Measurements from ENCODE around the gene METAP1.
A peak's percentile ranks its signal among the peaks of the same experiment; 100 is the strongest.
"Not testable (repeated sequence)": the region's sequence is repeated elsewhere in the genome, so short reads cannot be mapped to it uniquely, and the experiment has no call there.

METAP1 gene

DNA sequence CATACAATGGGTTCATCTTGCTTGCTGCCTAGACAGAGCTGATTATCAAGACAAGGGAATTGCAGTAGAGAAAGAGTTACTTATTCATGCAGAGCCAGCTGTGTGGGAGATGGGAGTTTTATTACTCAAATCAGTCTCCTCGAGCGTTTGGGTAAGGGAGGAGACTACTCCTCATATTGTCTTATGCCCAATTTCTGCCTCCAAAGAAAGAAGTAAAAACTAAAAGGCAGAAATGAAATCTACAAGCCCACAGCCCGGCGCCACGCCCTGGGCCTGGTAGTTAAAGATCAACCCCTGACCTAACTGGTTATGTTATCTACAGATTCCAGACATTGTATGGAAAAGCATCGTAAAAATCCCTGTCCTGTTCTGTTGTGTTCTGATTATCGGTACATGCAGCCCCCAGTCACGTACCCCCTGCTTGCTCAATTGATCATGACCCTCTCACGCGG lies 28.3 kb downstream of the METAP1 start:
- not testable (repeated sequence) for H3K9me3 ChIP-seq (ENCODE audit: control insufficient read depth in 2 of 2, low read length in 2 of 2); H3K9ac ChIP-seq (ENCODE audit: low read depth in 1 of 2, low read length in 2 of 2); H3K27me3 ChIP-seq (ENCODE audit: control insufficient read depth in 2 of 2, insufficient read depth in 2 of 2, low read length in 2 of 2); H3K36me3 ChIP-seq (ENCODE audit: control insufficient read depth in 2 of 2, insufficient read depth in 2 of 2, low read length in 2 of 2)
- Histone ChIP-seq H3K4me3 (ENCODE audit: low read length in 2 of 2) (peak overlapping the region; percentile 29 to 54), H3K27ac (ENCODE audit: low read depth in 2 of 2, low read length in 2 of 2) (peak overlapping the region; percentile 19 to 52), H3K4me1 (ENCODE audit: control insufficient read depth in 2 of 2, insufficient read depth in 2 of 2, low read length in 2 of 2) (peaks cover 8 to 24% of the 10 kb centered on the region in 2 donors)

DNA sequence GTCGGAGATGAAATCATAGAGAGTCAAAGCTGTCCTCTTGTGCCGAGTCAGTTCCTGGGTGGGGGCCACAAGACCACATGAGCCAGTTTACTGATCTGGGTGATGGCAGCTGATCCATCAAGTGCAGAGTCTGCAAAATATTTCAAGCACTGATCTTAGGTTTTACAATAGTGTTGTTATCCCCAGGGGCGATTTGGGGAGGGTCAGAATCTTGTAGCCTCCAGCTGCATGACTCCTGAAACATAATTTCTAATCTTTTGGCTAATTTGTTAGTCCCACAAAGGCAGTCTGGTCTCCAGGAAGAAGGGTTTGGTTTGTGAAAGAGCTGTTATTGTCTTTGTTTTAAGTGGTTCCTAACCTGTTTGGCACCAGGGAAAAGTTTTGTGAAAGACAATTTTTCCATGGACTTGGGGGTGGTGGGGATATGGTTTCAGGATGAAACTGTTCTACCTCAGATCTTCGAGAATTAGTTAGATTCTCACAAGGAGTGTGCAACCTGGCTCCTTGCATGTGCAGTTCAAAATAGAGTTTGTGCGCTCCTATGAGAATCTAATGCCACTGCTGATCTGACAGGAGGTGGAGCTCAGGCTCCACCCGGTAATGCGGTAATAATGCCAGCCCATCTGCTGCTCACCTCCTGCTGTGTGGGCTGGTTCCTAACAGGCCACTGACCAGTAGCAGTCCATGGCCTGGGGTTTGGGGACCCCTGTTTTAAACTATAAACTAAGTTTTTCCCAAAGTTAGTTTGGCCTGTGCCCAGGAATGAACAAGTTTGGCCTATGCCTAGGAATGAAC lies 29.2 kb downstream of the METAP1 start:
- peak overlapping the region in 1 of 2 donors; percentile 18 for H3K27ac ChIP-seq (ENCODE audit: low read depth in 2 of 2, low read length in 2 of 2)
- H3K4me1 ChIP-seq (ENCODE audit: control insufficient read depth in 2 of 2, insufficient read depth in 2 of 2, low read length in 2 of 2), result peaks cover 8 to 24% of the 10 kb centered on the region in 2 donors
- peaks cover 4% of the 10 kb centered on the region in 2 donors for H3K9me3 ChIP-seq (ENCODE audit: control insufficient read depth in 2 of 2, low read length in 2 of 2)
- peak overlapping the region in 1 of 2 donors; percentile 26 for H3K9ac ChIP-seq (ENCODE audit: low read depth in 1 of 2, low read length in 2 of 2)
- H3K27me3 ChIP-seq (ENCODE audit: control insufficient read depth in 2 of 2, insufficient read depth in 2 of 2, low read length in 2 of 2), result no peaks in the 10 kb centered on the region
- no peaks in the 10 kb centered on the region for H3K36me3 ChIP-seq (ENCODE audit: control insufficient read depth in 2 of 2, insufficient read depth in 2 of 2, low read length in 2 of 2)
- H3K4me3 ChIP-seq (ENCODE audit: low read length in 2 of 2), result peak overlapping the region; percentile 29 to 54

DNA sequence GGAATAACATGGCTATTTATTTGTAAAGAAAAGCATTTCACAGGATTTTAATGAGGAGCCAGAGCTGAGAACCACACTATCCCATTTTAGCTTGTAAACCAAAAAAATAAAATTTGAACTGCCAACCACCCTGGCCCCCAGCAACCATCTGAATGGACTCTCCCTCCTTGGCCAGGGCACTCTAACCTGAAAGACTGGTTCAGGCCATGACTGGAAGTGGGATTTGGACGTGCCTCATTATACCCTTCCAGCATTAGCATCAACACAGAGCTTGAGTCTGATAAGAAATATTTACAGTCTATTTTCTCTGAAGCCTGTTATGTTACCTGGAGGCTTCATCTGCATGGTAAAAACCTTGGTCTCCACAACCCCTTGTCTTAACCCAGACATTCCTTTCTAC lies 30.0 kb downstream of the METAP1 start:
- Histone ChIP-seq H3K27ac (ENCODE audit: low read depth in 2 of 2, low read length in 2 of 2) (no peak overlapping the region), H3K4me3 (ENCODE audit: low read length in 2 of 2) (no peak overlapping the region), H3K9ac (ENCODE audit: low read depth in 1 of 2, low read length in 2 of 2) (no peak overlapping the region), H3K4me1 (ENCODE audit: control insufficient read depth in 2 of 2, insufficient read depth in 2 of 2, low read length in 2 of 2) (peaks cover 8 to 24% of the 10 kb centered on the region in 2 donors), H3K36me3 (ENCODE audit: control insufficient read depth in 2 of 2, insufficient read depth in 2 of 2, low read length in 2 of 2) (peaks cover 0 to 4% of the 10 kb centered on the region in 2 donors), H3K9me3 (ENCODE audit: control insufficient read depth in 2 of 2, low read length in 2 of 2) (peaks cover 4% of the 10 kb centered on the region in 2 donors), H3K27me3 (ENCODE audit: control insufficient read depth in 2 of 2, insufficient read depth in 2 of 2, low read length in 2 of 2) (no peaks in the 10 kb centered on the region)

DNA sequence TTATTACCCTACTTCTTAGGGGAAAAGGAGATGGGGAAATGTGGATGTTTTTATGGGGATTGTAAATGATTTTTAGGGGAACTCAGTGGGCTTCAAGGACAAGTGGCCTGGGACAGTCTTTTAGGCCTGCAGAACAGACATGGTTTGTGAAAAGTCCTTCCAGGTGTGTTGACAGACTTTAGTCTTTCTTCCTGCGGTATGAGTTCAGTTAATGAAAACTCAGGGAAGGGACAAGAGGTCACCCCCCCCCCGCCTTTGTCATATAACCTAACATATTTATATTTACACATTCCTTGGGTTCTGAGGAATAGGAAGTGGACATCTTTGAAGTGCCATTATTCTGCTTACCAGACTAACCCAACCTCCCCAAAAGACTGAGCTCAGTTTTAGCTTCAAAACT lies 31.8 kb downstream of the METAP1 start:
- Histone ChIP-seq H3K9me3 (ENCODE audit: control insufficient read depth in 2 of 2, low read length in 2 of 2) (no peaks in the 10 kb centered on the region), H3K27me3 (ENCODE audit: control insufficient read depth in 2 of 2, insufficient read depth in 2 of 2, low read length in 2 of 2) (no peaks in the 10 kb centered on the region), H3K27ac (ENCODE audit: low read depth in 2 of 2, low read length in 2 of 2) (no peak overlapping the region), H3K4me3 (ENCODE audit: low read length in 2 of 2) (no peak overlapping the region), H3K36me3 (ENCODE audit: control insufficient read depth in 2 of 2, insufficient read depth in 2 of 2, low read length in 2 of 2) (peaks cover 3 to 4% of the 10 kb centered on the region in 2 donors), H3K4me1 (ENCODE audit: control insufficient read depth in 2 of 2, insufficient read depth in 2 of 2, low read length in 2 of 2) (peaks cover 8 to 24% of the 10 kb centered on the region in 2 donors), H3K9ac (ENCODE audit: low read depth in 1 of 2, low read length in 2 of 2) (no peak overlapping the region)

DNA sequence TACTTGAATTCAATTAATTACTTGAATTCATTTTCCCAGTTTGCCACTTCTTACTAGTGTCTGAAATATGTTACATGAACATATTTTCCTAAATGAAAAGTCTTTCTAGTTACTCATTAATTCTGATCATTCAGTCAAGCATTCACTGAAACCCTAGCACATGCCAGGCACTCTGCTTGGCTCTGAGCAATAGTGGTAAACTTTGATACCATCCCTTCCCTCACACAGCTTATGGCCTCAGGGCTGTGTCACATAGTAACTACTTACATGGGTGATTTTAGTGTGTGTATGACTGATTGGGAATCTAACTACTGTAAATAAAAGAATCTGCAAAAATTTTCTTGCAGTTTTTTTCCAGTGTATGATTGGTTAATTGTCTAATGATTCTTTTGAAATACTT lies 32.7 kb downstream of the METAP1 start:
- Histone ChIP-seq H3K4me1 (ENCODE audit: control insufficient read depth in 2 of 2, insufficient read depth in 2 of 2, low read length in 2 of 2) (peaks cover 3 to 24% of the 10 kb centered on the region in 2 donors), H3K4me3 (ENCODE audit: low read length in 2 of 2) (no peak overlapping the region)

DNA sequence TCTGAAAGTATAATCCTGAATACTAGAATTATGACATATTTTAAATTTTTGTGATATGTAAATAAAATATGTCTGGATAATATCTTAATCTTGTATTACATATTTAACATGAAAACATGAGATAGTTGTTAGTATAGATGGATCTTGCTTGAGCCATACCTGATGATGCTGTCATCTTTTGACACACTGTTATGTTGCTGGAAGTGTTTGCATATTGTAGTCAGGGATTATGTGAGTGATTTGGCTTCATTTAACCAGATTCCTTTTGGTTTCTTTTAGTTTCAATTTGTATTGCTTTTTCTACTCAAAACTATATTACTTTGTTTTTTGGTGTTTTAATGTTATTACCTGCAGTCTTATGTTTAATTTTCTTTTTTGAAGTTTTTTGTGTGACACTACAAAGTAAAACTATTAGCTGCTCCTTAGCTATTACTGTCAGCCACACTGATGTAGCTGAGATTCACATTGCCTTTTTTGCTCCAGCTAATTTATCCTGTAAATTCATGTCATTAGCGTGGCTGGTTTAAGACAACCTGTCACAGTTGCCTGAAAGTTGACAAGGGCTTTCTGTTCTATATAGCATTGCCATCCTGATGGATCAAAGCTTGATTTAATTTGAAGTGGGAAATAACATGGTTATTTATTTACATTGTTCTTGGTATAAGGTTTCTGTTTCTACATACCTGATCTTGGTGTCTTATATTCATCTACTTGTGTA lies 33.7 kb downstream of the METAP1 start:
- no peak overlapping the region for H3K9ac ChIP-seq (ENCODE audit: low read depth in 1 of 2, low read length in 2 of 2)
- no peak overlapping the region for H3K4me3 ChIP-seq (ENCODE audit: low read length in 2 of 2)
- peaks cover 3 to 20% of the 10 kb centered on the region in 2 donors for H3K4me1 ChIP-seq (ENCODE audit: control insufficient read depth in 2 of 2, insufficient read depth in 2 of 2, low read length in 2 of 2)
- H3K27me3 ChIP-seq (ENCODE audit: control insufficient read depth in 2 of 2, insufficient read depth in 2 of 2, low read length in 2 of 2), result no peaks in the 10 kb centered on the region
- H3K9me3 ChIP-seq (ENCODE audit: control insufficient read depth in 2 of 2, low read length in 2 of 2), result no peaks in the 10 kb centered on the region
- H3K27ac ChIP-seq (ENCODE audit: low read depth in 2 of 2, low read length in 2 of 2), result no peak overlapping the region
- H3K36me3 ChIP-seq (ENCODE audit: control insufficient read depth in 2 of 2, insufficient read depth in 2 of 2, low read length in 2 of 2), result peaks cover 3 to 4% of the 10 kb centered on the region in 2 donors

More for the DNA sequence above, 32.7 kb downstream of the METAP1 start:
- H3K27ac ChIP-seq (ENCODE audit: low read depth in 2 of 2, low read length in 2 of 2), result no peak overlapping the region
- H3K36me3 ChIP-seq (ENCODE audit: control insufficient read depth in 2 of 2, insufficient read depth in 2 of 2, low read length in 2 of 2), result peaks cover 3 to 4% of the 10 kb centered on the region in 2 donors
- no peaks in the 10 kb centered on the region for H3K27me3 ChIP-seq (ENCODE audit: control insufficient read depth in 2 of 2, insufficient read depth in 2 of 2, low read length in 2 of 2)
- H3K9ac ChIP-seq (ENCODE audit: low read depth in 1 of 2, low read length in 2 of 2), result no peak overlapping the region
- H3K9me3 ChIP-seq (ENCODE audit: control insufficient read depth in 2 of 2, low read length in 2 of 2), result no peaks in the 10 kb centered on the region

DNA sequence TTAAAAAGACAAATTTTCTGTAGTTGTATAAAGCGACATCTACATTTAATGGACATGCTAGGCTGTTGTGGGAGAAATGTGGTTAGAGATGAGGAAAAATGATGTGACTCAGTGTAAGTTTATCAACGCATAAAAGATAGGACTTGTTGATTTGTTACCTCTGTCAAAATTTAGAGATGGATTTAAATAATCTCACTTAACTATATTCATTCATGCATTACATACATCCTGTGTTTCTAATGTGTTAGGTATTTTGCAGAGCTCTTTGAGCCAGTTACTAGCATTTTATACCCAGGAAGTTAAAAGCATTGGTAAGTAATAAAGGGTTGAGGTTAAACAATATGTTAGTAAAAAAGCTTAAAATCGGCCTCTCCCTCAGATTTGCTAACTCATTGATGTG lies 34.3 kb downstream of the METAP1 start:
- peaks cover 3 to 13% of the 10 kb centered on the region in 2 donors for H3K4me1 ChIP-seq (ENCODE audit: control insufficient read depth in 2 of 2, insufficient read depth in 2 of 2, low read length in 2 of 2)
- no peak overlapping the region for H3K9ac ChIP-seq (ENCODE audit: low read depth in 1 of 2, low read length in 2 of 2)
- H3K9me3 ChIP-seq (ENCODE audit: control insufficient read depth in 2 of 2, low read length in 2 of 2), result no peaks in the 10 kb centered on the region
- no peaks in the 10 kb centered on the region for H3K27me3 ChIP-seq (ENCODE audit: control insufficient read depth in 2 of 2, insufficient read depth in 2 of 2, low read length in 2 of 2)
- no peak overlapping the region for H3K4me3 ChIP-seq (ENCODE audit: low read length in 2 of 2)
- H3K36me3 ChIP-seq (ENCODE audit: control insufficient read depth in 2 of 2, insufficient read depth in 2 of 2, low read length in 2 of 2), result peaks cover 3 to 4% of the 10 kb centered on the region in 2 donors
- no peak overlapping the region for H3K27ac ChIP-seq (ENCODE audit: low read depth in 2 of 2, low read length in 2 of 2)

DNA sequence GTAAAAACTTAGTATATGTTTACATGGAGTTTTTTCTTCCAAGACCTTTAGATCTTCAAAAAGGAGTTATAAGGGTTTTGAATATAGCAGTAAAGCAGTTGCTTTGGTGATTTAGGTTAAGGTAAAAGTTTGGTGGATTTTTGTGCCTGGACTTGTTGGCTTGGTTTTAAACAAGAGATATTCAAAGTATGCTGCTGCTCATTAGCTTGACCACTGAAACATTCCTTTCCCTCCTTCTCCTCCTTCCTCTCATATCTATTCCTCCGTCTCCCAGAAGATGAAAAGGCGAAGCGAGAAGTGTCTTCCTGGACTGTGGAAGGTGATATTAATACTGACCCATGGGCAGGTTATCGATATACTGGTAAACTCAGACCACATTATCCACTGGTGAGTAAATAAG lies 38.4 kb downstream of the METAP1 start:
- Histone ChIP-seq H3K27me3 (ENCODE audit: control insufficient read depth in 2 of 2, insufficient read depth in 2 of 2, low read length in 2 of 2) (no peaks in the 10 kb centered on the region), H3K36me3 (ENCODE audit: control insufficient read depth in 2 of 2, insufficient read depth in 2 of 2, low read length in 2 of 2) (peaks cover 4 to 6% of the 10 kb centered on the region in 2 donors), H3K9me3 (ENCODE audit: control insufficient read depth in 2 of 2, low read length in 2 of 2) (peaks cover 0 to 4% of the 10 kb centered on the region in 2 donors), H3K9ac (ENCODE audit: low read depth in 1 of 2, low read length in 2 of 2) (no peak overlapping the region), H3K4me1 (ENCODE audit: control insufficient read depth in 2 of 2, insufficient read depth in 2 of 2, low read length in 2 of 2) (no peaks in the 10 kb centered on the region), H3K27ac (ENCODE audit: low read depth in 2 of 2, low read length in 2 of 2) (no peak overlapping the region), H3K4me3 (ENCODE audit: low read length in 2 of 2) (no peak overlapping the region)

DNA sequence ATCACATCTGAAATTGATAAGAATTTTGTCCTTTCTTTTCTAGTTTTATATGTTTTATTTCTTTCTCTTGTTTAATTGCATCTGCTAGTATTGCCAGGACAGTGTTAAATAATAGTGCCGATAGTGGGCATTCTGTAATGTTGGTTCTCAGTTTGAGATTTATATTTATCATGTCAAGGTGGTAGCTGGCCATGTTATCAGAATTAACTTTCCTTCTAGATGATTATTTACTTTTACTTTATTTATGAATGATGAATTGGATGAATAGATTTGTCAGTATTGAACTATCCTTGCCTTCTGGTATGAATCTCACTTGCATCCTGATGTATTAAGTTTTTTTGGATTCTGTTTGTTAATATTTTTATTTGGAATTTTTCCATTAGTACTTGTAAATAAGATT lies 42.7 kb downstream of the METAP1 start:
- Histone ChIP-seq H3K9ac (ENCODE audit: low read depth in 1 of 2, low read length in 2 of 2) (no peak overlapping the region), H3K27ac (ENCODE audit: low read depth in 2 of 2, low read length in 2 of 2) (no peak overlapping the region)

DNA sequence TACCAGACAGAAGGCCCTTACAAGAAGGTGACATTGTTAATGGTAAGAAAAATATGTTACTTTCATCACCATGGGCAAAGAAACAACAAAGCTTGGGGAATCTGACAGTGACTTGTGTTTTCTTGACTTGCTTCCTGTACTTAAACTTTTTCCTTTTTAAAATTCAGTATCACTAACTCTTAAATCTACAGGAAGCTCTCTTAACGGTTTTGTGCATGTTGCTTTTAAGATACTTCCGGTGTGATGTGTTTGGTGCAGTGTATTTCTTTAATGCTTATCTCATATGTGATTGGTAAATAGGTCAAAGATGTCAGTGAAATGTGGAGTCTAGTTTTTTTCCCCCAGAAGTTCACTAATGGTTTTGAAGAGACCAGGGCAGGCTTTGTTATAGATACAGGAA lies 47.8 kb downstream of the METAP1 start:
- H3K4me1 ChIP-seq (ENCODE audit: control insufficient read depth in 2 of 2, insufficient read depth in 2 of 2, low read length in 2 of 2), result no peaks in the 10 kb centered on the region
- no peaks in the 10 kb centered on the region for H3K27me3 ChIP-seq (ENCODE audit: control insufficient read depth in 2 of 2, insufficient read depth in 2 of 2, low read length in 2 of 2)
- H3K9ac ChIP-seq (ENCODE audit: low read depth in 1 of 2, low read length in 2 of 2), result no peak overlapping the region
- H3K36me3 ChIP-seq (ENCODE audit: control insufficient read depth in 2 of 2, insufficient read depth in 2 of 2, low read length in 2 of 2), result peaks cover 8 to 10% of the 10 kb centered on the region in 2 donors
- H3K27ac ChIP-seq (ENCODE audit: low read depth in 2 of 2, low read length in 2 of 2), result peak overlapping the region in 1 of 2 donors; percentile 19
- no peaks in the 10 kb centered on the region for H3K9me3 ChIP-seq (ENCODE audit: control insufficient read depth in 2 of 2, low read length in 2 of 2)
- no peak overlapping the region for H3K4me3 ChIP-seq (ENCODE audit: low read length in 2 of 2)

More for the DNA sequence above, 42.7 kb downstream of the METAP1 start:
- no peaks in the 10 kb centered on the region for H3K27me3 ChIP-seq (ENCODE audit: control insufficient read depth in 2 of 2, insufficient read depth in 2 of 2, low read length in 2 of 2)
- H3K9me3 ChIP-seq (ENCODE audit: control insufficient read depth in 2 of 2, low read length in 2 of 2), result peaks cover 0 to 4% of the 10 kb centered on the region in 2 donors
- peaks cover 0 to 3% of the 10 kb centered on the region in 2 donors for H3K36me3 ChIP-seq (ENCODE audit: control insufficient read depth in 2 of 2, insufficient read depth in 2 of 2, low read length in 2 of 2)
- H3K4me3 ChIP-seq (ENCODE audit: low read length in 2 of 2), result no peak overlapping the region
- no peaks in the 10 kb centered on the region for H3K4me1 ChIP-seq (ENCODE audit: control insufficient read depth in 2 of 2, insufficient read depth in 2 of 2, low read length in 2 of 2)
